ENCODE data around the gene ZNF708.
"Not testable (repeated sequence)": the region's sequence is repeated elsewhere in the genome, so short reads cannot be mapped to it uniquely, and the experiment has no call there.

ZNF708 gene

GRCh38 chr19:21328885-21329605 is at the start of gene ZNF708:
TSS of gene ZNF708 (minus strand) at chr19:21329410. CDS start at chr19:21329212, 198 bp downstream.
- DNase-seq (ENCODE audit: low spot score), result peak; percentile 88

GRCh38 chr19:21362291-21362690 is 33.1 kb upstream of the ZNF708 start:
- no peak for DNase-seq (ENCODE audit: low spot score)

GRCh38 chr19:21358768-21359451 is 29.7 kb upstream of the ZNF708 start, which contains the start of gene ZNF738:
TSS of gene ZNF738 (plus strand) at chr19:21359000. CDS start at chr19:21359141, 141 bp downstream.
- DNase-seq (ENCODE audit: low spot score), result peak; percentile 96

GRCh38 chr19:21352830-21353229 is 23.6 kb upstream of the ZNF708 start:
- no peak for DNase-seq (ENCODE audit: low spot score)

GRCh38 chr19:21344841-21345240 is 15.6 kb upstream of the ZNF708 start:
- not testable (repeated sequence) for DNase-seq (ENCODE audit: low spot score)

- no peak for DNase-seq (ENCODE audit: low spot score)
These were observed 6.5 kb upstream of the ZNF708 start for GRCh38 chr19:21335721-21336120.

GRCh38 chr19:21328406-21328805 is 804 bp downstream of the ZNF708 start:
- peak; percentile 4 for DNase-seq (ENCODE audit: low spot score)

GRCh38 chr19:21326169-21326568 is 3.0 kb downstream of the ZNF708 start:
- no peak for DNase-seq (ENCODE audit: low spot score)

GRCh38 chr19:21323000-21323399 is 6.2 kb downstream of the ZNF708 start:
- no peak for DNase-seq (ENCODE audit: low spot score)

- no peak for DNase-seq (ENCODE audit: low spot score)
These were observed 6.7 kb downstream of the ZNF708 start for GRCh38 chr19:21322528-21322927.

- DNase-seq (ENCODE audit: low spot score), result no peak
These were observed 7.2 kb downstream of the ZNF708 start for GRCh38 chr19:21321996-21322395.

- DNase-seq (ENCODE audit: low spot score), result no peak
These were observed 8.1 kb downstream of the ZNF708 start for GRCh38 chr19:21321134-21321533.

- DNase-seq (ENCODE audit: low spot score), result no peak
These were observed 11.4 kb downstream of the ZNF708 start for GRCh38 chr19:21317821-21318220.

- DNase-seq (ENCODE audit: low spot score), result no peak
These were observed 14.5 kb downstream of the ZNF708 start for GRCh38 chr19:21314676-21315075.

- DNase-seq (ENCODE audit: low spot score), result not testable (repeated sequence)
These were observed 16.4 kb downstream of the ZNF708 start for GRCh38 chr19:21312807-21313206.

GRCh38 chr19:21308773-21309172 is 20.4 kb downstream of the ZNF708 start:
- no peak for DNase-seq (ENCODE audit: low spot score)

GRCh38 chr19:21306881-21307479 is 22.2 kb downstream of the ZNF708 start:
- not testable (repeated sequence) for DNase-seq (ENCODE audit: low spot score)

GRCh38 chr19:21293768-21294167 is 35.4 kb downstream of the ZNF708 start:
- DNase-seq (ENCODE audit: low spot score), result not testable (repeated sequence)

GRCh38 chr19:21269813-21270212 is 59.4 kb downstream of the ZNF708 start:
- DNase-seq (ENCODE audit: low spot score), result no peak

GRCh38 chr19:21264891-21265290 is 64.3 kb downstream of the ZNF708 start:
- DNase-seq (ENCODE audit: low spot score), result no peak

GRCh38 chr19:21264416-21264815 is 64.8 kb downstream of the ZNF708 start:
- no peak for DNase-seq (ENCODE audit: low spot score)

- not testable (repeated sequence) for DNase-seq (ENCODE audit: low spot score)
These were observed 68.3 kb downstream of the ZNF708 start for GRCh38 chr19:21260848-21261381.

All from germinal center (tissue), 1 donor.